Keratinocyte (primary cell): Measurements from ENCODE around the gene SYNDIG1. TPM values are rescaled to one million over a fixed set of nuclear protein-coding genes. Genes with fewer than 3 reads are reported as not detected.

Experiments used
- DNase-seq: peaks from one replicate; pipeline ENCODE4 v3.0.0-alpha.2; 2011; ENCODE audit warnings: low read depth, missing footprints, low spot score
- FAIRE-seq: peaks from 2 replicates; lab custom pipeline; 2011; peaks lifted over from hg19 to GRCh38; lab: Jason Lieb, UNC
- H2AFZ ChIP-seq: 2 replicates; pipeline ENCODE4 v1.6.0; 2012; ENCODE audit warnings: low read length, control low read depth, inconsistent platforms; ENCODE audit not compliant: control insufficient read depth
- H3K27ac ChIP-seq: 2 replicates; pipeline ENCODE4 v1.5.1; 2011; ENCODE audit warnings: low read length; ENCODE audit not compliant: control insufficient read depth, insufficient read depth
- H3K27me3 ChIP-seq: 3 replicates; pipeline ENCODE4 v1.6.0; 2011; ENCODE audit warnings: low read length; ENCODE audit not compliant: control insufficient read depth, insufficient read depth; ENCODE audit errors: extremely low read depth
- H3K36me3 ChIP-seq, 2 experiments: 2 replicates in 1 of 2; 3 replicates in 1 of 2; pipeline ENCODE4 v1.5.1; 2011; ENCODE audit warnings: low read length in 2 of 2, mild to moderate bottlenecking in 1 of 2; ENCODE audit not compliant: control insufficient read depth in 2 of 2, insufficient read depth in 2 of 2; ENCODE audit errors: extremely low read depth in 1 of 2
- H3K4me1 ChIP-seq: 3 replicates; pipeline ENCODE4 v1.5.1; 2011; ENCODE audit warnings: low read length; ENCODE audit not compliant: control insufficient read depth, insufficient read depth; ENCODE audit errors: extremely low read depth
- H3K4me2 ChIP-seq: 3 replicates; pipeline ENCODE4 v1.6.0; 2011; ENCODE audit warnings: low read depth, low read length; ENCODE audit not compliant: control insufficient read depth, insufficient read depth; ENCODE audit errors: extremely low read depth
- H3K4me3 ChIP-seq, 3 experiments: fragments of 200-600 bp in 1 of 3; sonication (generic) in 1 of 3; 2 replicates in 2 of 3; 3 replicates in 1 of 3; pipeline ENCODE4 v1.5.1; 2011 to 2016; ENCODE audit warnings: low read length in 3 of 3, mild to moderate bottlenecking in 3 of 3, control low read depth in 2 of 3, inconsistent platforms in 1 of 3, low read depth in 1 of 3, mixed read lengths in 1 of 3, mixed run types in 1 of 3, moderate library complexity in 1 of 3; ENCODE audit not compliant: control insufficient read depth in 2 of 3, insufficient read depth in 2 of 3; ENCODE audit errors: extremely low read depth in 1 of 3
- H3K79me2 ChIP-seq: 2 replicates; pipeline ENCODE4 v1.6.0; 2012; ENCODE audit warnings: low read length; ENCODE audit not compliant: control insufficient read depth, insufficient read depth
- H3K9ac ChIP-seq: 3 replicates; pipeline ENCODE4 v1.6.0; 2011; ENCODE audit warnings: low read length; ENCODE audit not compliant: control insufficient read depth, insufficient read depth; ENCODE audit errors: extremely low read depth
- H3K9me1 ChIP-seq: 3 replicates; pipeline ENCODE4 v1.6.0; 2011; ENCODE audit warnings: low read length; ENCODE audit not compliant: control insufficient read depth, insufficient read depth; ENCODE audit errors: extremely low read depth
- H3K9me3 ChIP-seq: 2 replicates; pipeline ENCODE4 v1.5.1; 2012; ENCODE audit warnings: low read depth, low read length; ENCODE audit not compliant: control insufficient read depth
- H4K20me1 ChIP-seq: 3 replicates; pipeline ENCODE4 v1.6.0; 2011; ENCODE audit warnings: low read length; ENCODE audit not compliant: control insufficient read depth, insufficient read depth; ENCODE audit errors: extremely low read depth
- EZH2 ChIP-seq: IDR thresholded peaks from one replicate; pipeline ENCODE4 v1.6.1; 2012; ENCODE audit warnings: inconsistent platforms, mild to moderate bottlenecking, low read length, moderate library complexity
- dilution Hi-C: fragments of 300-500 bp; cut with MboI; formaldehyde crosslinking; loops from one replicate; pipeline ENCODE4 v1.7.0; 2020; ENCODE audit warnings: low sequenced_read_pairs; ENCODE audit not compliant: extremely low pct_ligation_motif_present
- polyA plus RNA-seq, 5 experiments: library from polyadenylated mRNA; depleted of rRNA in 3 of 5; stranded (reverse) in 3 of 5; stranded (forward) in 1 of 5; unstranded in 1 of 5; fragments of >200 nt; gene quantifications; 1 replicate in 1 of 5; 2 replicates in 3 of 5; 3 replicates in 1 of 5; pipeline versions ENCODE4 v1.2.1 to v1.2.3, GENCODE V29; 2011 to 2012; ENCODE audit warnings: missing spikeins in 2 of 5, low read depth in 1 of 5, low replicate concordance in 1 of 5
- TF ChIP-seq, protein P1 (sequence below), 3 experiments: IDR thresholded peaks in 1 of 3; conservative IDR thresholded peaks in 1 of 3; optimal IDR thresholded peaks in 1 of 3; 2 replicates in 2 of 3; 3 replicates in 1 of 3; pipeline versions ENCODE3 to v1.5.1; 2011; ENCODE audit warnings: low read length in 3 of 3, mild to moderate bottlenecking in 3 of 3, moderate library complexity in 2 of 3, control low read depth in 1 of 3, inconsistent platforms in 1 of 3; ENCODE audit not compliant: insufficient read depth in 2 of 3; ENCODE audit errors: extremely low read depth in 1 of 3

SYNDIG1 gene
- polyA plus RNA-seq, 1 donor (not counting 4 experiments of a cell fraction or from before 2014, with no cell fraction given), result 0.38 TPM

DNA sequence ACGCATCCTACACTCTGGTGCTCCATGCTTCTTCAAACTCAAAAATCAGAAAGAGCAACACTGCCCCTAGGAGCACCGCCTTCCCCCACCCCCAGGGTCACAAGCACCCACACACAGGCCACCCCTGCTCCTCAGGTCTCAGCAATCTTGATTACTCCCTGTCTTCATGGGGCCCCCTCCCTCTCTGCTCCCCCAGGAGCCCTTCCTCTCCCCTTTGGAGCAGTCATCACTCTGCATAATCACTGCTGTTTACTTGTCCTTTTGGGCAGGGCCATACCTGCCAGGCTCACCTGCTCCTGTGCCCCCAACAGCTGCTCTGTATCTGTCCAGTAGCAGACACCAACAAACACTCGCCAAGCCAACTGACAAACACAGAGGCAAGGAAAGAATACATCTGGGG, 7.6 kb upstream of the SYNDIG1 start:
- peaks cover 6% of the 10 kb centered on the region for H3K4me1 ChIP-seq
- H3K36me3 ChIP-seq, result no peaks in the 10 kb centered on the region
- H3K27me3 ChIP-seq, result peaks cover 2% of the 10 kb centered on the region
- no peaks in the 10 kb centered on the region for H3K79me2 ChIP-seq
- no peaks in the 10 kb centered on the region for H3K9me3 ChIP-seq
- no peak for DNase-seq
- H3K4me3 ChIP-seq, result no peak overlapping the region
- no peak overlapping the region for H3K4me2 ChIP-seq
- H4K20me1 ChIP-seq, result no peaks in the 10 kb centered on the region
- FAIRE-seq, result no peak
- TF ChIP-seq, protein P1, sequence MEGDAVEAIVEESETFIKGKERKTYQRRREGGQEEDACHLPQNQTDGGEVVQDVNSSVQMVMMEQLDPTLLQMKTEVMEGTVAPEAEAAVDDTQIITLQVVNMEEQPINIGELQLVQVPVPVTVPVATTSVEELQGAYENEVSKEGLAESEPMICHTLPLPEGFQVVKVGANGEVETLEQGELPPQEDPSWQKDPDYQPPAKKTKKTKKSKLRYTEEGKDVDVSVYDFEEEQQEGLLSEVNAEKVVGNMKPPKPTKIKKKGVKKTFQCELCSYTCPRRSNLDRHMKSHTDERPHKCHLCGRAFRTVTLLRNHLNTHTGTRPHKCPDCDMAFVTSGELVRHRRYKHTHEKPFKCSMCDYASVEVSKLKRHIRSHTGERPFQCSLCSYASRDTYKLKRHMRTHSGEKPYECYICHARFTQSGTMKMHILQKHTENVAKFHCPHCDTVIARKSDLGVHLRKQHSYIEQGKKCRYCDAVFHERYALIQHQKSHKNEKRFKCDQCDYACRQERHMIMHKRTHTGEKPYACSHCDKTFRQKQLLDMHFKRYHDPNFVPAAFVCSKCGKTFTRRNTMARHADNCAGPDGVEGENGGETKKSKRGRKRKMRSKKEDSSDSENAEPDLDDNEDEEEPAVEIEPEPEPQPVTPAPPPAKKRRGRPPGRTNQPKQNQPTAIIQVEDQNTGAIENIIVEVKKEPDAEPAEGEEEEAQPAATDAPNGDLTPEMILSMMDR (optimal IDR thresholded peaks at IDR 0.05 in 1 of 3, IDR thresholded peaks at IDR 0.05 in 1 of 3, conservative IDR thresholded peaks at IDR 0.05 in 1 of 3; ENCODE audit: extremely low read depth in 1 of 3, insufficient read depth in 2 of 3, low read length in 3 of 3), result no peak
- no peak for TF ChIP-seq EZH2
- no peak overlapping the region for H3K9ac ChIP-seq
- H3K27ac ChIP-seq, result no peak overlapping the region
- H2AFZ ChIP-seq, result no peak overlapping the region
- dilution Hi-C loops, result no loop called here
- H3K9me1 ChIP-seq, result no peaks in the 10 kb centered on the region

DNA sequence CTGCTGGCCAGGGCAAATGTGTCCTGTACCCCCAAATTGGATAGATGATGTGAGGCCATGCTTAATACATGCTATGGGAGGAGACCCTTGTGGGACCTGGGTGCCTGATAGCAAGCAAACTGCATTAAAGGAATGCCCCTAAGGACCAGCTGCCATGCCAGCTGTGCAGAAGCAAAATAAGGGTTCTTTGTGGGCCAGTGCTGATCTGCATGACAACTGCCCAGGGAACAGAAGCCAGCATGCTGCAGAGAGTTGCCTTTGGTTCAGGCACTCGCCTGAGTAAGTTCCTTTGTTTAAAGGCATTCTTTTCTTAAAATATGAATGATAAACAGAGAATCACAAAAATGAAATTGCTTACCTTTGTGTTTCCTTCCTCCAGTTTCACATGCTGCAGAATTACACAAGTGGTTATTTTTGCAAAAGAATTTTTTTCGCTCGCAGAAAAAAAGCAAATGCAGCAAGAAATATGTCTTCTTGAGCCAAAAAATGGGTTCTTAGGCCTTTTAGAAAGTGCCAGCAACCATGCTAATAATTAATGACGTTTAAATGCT, 6.9 kb upstream of the SYNDIG1 start:
- Histone ChIP-seq H3K4me2 (no peak overlapping the region), H3K36me3 (no peaks in the 10 kb centered on the region), H3K9me1 (no peaks in the 10 kb centered on the region), H4K20me1 (no peaks in the 10 kb centered on the region), H3K27ac (no peak overlapping the region), H3K27me3 (peaks cover 6% of the 10 kb centered on the region), H2AFZ (no peak overlapping the region), H3K9ac (no peak overlapping the region), H3K9me3 (no peaks in the 10 kb centered on the region), H3K4me3 (no peak overlapping the region), H3K4me1 (peaks cover 6% of the 10 kb centered on the region), H3K79me2 (no peaks in the 10 kb centered on the region)
- dilution Hi-C loops, result no loop called here
- no peak for FAIRE-seq
- DNase-seq, result no peak
- TF ChIP-seq, protein P1 (optimal IDR thresholded peaks at IDR 0.05 in 1 of 3, IDR thresholded peaks at IDR 0.05 in 1 of 3, conservative IDR thresholded peaks at IDR 0.05 in 1 of 3; ENCODE audit: extremely low read depth in 1 of 3, insufficient read depth in 2 of 3, low read length in 3 of 3), result no peak
- no peak for TF ChIP-seq EZH2
